Glutamatergic neuron (in vitro differentiated cells): ENCODE data around the gene MSX2. TPM values are rescaled to one million over a fixed set of nuclear protein-coding genes. Genes with fewer than 3 reads are reported as not detected.

Experiments used
- DNase-seq: peaks from one replicate; pipeline ENCODE4 v3.0.0; 2022
- H3K27ac Mint-ChIP-seq: one replicate; pipeline ENCODE4 v1.8.0; 2020; ENCODE audit warnings: mild to moderate bottlenecking, mixed read lengths, inconsistent platforms; ENCODE audit not compliant: unreplicated experiment
- H3K27me3 Mint-ChIP-seq: one replicate; pipeline ENCODE4 v1.8.0; 2020; ENCODE audit warnings: mild to moderate bottlenecking, moderate library complexity, mixed read lengths, inconsistent platforms; ENCODE audit not compliant: unreplicated experiment
- H3K36me3 Mint-ChIP-seq: one replicate; pipeline ENCODE4 v1.8.0; 2020; ENCODE audit warnings: mild to moderate bottlenecking, mixed read lengths, inconsistent platforms; ENCODE audit not compliant: unreplicated experiment
- H3K4me1 Mint-ChIP-seq: one replicate; pipeline ENCODE4 v1.8.0; 2020; ENCODE audit warnings: mild to moderate bottlenecking, low read depth, mixed read lengths, inconsistent platforms; ENCODE audit not compliant: unreplicated experiment
- H3K4me3 Mint-ChIP-seq: one replicate; pipeline ENCODE4 v1.8.0; 2020; ENCODE audit warnings: mild to moderate bottlenecking, mixed read lengths, inconsistent platforms; ENCODE audit not compliant: unreplicated experiment
- H3K9me3 Mint-ChIP-seq: one replicate; pipeline ENCODE4 v1.8.0; 2020; ENCODE audit warnings: mild to moderate bottlenecking, moderate library complexity, mixed read lengths, inconsistent platforms; ENCODE audit not compliant: unreplicated experiment
- CTCF ChIP-seq: fragments of 200-600 bp; sonication (generic); IDR thresholded peaks from one replicate; pipeline ENCODE4 v1.5.0; 2021; ENCODE audit not compliant: partially characterized antibody, unreplicated experiment
- microRNA-seq: library from miRNA; unstranded; fragments of <30 nt; microRNA quantifications from one replicate; pipeline ENCODE4, GENCODE V29; 2020; ENCODE audit not compliant: unreplicated experiment
- total RNA-seq: library from RNA; stranded (reverse); fragmentation: NEBNext Ultra II Directional; extraction: Animal tissue kit (Norgen Biotek cat#: 25700); gene quantifications from one replicate; pipeline ENCODE4 v1.2.1, GENCODE V29; 2021; ENCODE audit not compliant: unreplicated experiment

Gene MSX2
- total RNA-seq, 1 donor from 2014 or later: not detected

GRCh38 chr5:174775081-174775480 is 50.7 kb downstream of the MSX2 start:
- H3K27ac Mint-ChIP-seq: no peak overlapping the region
- no peak for TF ChIP-seq CTCF
- no peaks in the 10 kb centered on the region for H3K9me3 Mint-ChIP-seq
- H3K4me3 Mint-ChIP-seq: no peak overlapping the region
- no peak for DNase-seq
- H3K36me3 Mint-ChIP-seq: no peaks in the 10 kb centered on the region
- no peaks in the 10 kb centered on the region for H3K27me3 Mint-ChIP-seq
- H3K4me1 Mint-ChIP-seq: no peaks in the 10 kb centered on the region

GRCh38 chr5:174777111-174777510 is 52.7 kb downstream of the MSX2 start:
- Mint-ChIP-seq H3K36me3 (no peaks in the 10 kb centered on the region), H3K27me3 (no peaks in the 10 kb centered on the region), H3K4me1 (no peaks in the 10 kb centered on the region), H3K4me3 (no peak overlapping the region), H3K27ac (no peak overlapping the region), H3K9me3 (no peaks in the 10 kb centered on the region)
- TF ChIP-seq CTCF: no peak
- no peak for DNase-seq

GRCh38 chr5:174777583-174777982 is 53.2 kb downstream of the MSX2 start:
- no peak for TF ChIP-seq CTCF
- Mint-ChIP-seq H3K9me3 (no peaks in the 10 kb centered on the region), H3K36me3 (no peaks in the 10 kb centered on the region)

More at GRCh38 chr5:174777583-174777982, 53.2 kb downstream of the MSX2 start:
- Mint-ChIP-seq H3K27ac (no peak overlapping the region), H3K4me3 (no peak overlapping the region), H3K4me1 (no peaks in the 10 kb centered on the region), H3K27me3 (no peaks in the 10 kb centered on the region)
- no peak for DNase-seq

Small RNA genes lying within 50 kb of the gene (microRNA-seq; reads per million reads assigned to microRNA genes)
- 0.55 reads per million for gene MIR4634
